SIG-M5 treated with dmso at 0.1 percent for 504 hours (cell line): ENCODE results near the gene EBF3.

Source experiments
- DNase-seq: peaks from one replicate; lab custom pipeline; 2025; ENCODE audit not compliant: unreplicated experiment; lab: John Stamatoyannopoulos, UW

The EBF3 gene

DNA sequence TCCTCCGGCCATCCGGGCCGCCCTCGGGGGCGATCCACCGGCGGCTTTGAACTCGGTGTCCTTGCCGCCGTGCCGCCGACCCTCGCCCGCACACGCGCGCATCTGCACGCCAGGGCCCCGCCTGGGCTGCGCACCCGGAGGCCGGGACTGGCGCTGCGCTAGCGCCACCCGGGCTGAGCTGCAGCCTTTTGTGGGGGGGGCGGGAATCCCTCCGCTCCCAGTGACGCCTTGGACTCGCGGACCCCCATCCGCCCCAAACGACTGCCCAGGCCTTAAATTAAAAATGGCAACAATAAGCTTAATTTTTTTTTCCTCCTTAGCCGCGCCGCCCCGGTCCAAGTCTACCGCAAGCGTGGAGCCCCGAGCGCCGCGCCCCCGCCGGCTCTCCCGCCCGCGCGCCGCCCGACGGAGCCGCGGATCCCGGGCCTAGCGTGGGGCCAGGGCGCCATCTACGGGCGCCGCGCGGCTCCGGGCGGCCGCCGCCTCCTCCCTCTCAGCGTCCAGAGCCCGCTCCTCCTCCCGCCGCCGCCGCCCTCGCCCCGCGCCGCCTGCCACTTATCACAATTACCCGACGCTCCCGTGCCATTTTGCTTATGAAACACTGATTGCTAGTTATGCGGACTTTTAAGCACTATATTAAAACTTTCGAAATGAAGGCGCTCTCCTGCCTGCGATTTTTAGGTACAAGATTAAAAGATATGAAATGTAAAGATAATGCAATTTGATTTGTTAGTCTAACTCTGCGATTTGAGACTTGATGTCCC, 7.5 kb upstream of the EBF3 start:
- DNase-seq: no peak

GRCh38 chr10:129970465-129971364, 6.6 kb upstream of the EBF3 start:
- DNase-seq: no peak

DNA sequence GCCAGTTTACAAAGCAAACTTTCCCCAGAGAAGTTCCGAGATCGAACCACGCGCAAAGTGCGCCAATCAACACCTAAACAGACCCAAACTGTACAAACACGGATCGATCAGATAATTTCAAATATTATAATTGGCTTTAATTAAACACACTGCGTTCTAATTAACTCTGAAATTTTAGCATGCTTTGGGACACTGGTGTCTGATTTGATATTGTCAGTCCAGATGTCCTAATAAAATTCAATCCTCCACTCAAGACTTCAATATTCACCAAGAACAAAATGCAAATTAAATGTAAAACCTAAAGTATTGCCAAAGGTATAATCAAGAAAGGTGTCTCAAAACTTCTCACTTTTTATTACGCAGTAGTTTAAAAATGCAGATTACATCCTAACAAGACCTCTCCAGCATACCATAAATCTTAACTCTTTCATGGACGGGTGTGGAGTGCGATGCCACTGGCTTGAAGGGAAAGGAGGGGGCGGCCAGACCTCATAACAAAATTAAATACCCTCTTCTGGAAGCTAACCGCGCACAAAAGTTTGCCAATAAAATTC, 5.9 kb upstream of the EBF3 start:
- DNase-seq: no peak

DNA sequence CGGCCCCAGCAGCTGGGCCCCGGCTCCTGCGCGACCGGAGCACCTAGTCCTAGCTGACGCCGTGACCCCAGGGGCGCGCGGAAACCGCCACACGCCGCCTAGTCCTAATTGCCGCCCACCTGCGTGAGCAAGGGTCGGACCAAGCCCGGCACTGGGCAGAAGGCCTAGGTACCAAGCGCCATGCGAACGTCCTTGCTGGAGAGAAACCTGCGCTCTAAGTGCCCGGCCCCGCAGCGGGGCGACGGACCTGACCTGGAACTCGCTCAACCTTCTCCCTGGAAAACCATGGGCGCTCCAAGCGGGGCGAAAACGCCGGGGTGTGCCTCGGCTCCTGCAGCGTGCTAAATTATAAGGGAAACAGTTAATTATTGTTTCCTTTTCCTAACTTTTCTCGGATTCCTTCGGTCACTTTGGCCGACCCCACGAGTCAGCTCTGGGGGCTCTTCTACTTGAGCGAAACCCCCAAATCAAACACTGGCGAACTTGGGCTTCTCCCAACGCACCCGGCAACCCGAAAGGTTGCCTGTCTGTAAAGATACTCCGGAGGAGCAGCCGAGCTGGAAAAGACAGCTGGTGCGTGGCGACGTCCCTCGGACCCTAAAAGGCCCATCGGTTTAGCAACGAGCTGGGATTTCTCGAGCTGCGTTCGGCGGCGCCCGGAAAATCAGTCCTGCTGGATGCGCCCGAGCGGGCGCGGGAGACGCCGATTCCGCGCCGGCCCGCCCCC, 5.3 kb upstream of the EBF3 start:
- DNase-seq: no peak

- DNase-seq: no peak
Measured at GRCh38 chr10:129968853-129969183, 4.7 kb upstream of the EBF3 start.

DNA sequence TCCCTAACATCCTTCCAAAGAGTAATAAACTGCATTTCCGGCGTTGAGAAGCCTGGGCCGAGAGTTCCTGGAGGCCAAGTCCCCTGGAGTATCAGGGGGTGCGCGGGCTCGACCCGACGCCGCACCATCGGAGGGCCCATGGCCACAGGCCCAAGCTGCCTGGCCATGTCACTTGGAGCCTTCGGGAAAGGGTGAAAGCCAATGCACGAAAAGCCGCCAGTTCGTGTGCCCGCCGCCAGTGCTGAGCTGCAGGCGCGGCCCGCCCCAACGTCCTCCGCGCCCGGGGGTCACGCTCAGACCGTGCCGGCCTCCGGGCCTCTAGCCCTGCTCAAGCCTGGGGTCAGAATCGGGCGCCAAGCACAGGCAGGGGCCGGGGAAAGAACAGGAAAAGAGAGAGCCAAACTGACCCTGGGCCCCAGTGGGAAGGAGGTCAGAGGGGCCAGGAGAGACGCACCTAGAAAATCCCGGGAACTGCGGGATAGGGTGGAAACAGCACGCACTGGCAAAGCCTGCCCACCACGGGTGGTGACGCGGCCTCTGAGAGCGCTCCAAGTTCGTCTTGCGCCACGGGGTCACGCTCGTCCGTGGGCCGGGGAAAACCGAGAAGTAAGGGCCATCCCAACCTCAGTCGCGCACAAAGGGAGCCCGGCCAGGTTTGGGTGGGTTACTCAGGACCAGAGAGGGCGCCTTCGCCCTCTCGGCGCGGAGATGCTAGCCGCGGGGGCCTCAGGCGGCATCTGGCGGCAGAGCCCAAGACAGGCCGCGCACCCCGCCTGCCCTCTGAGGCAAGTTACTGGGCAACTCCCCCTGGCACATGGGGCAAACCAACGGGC, 4.2 kb upstream of the EBF3 start:
- DNase-seq: no peak

DNA sequence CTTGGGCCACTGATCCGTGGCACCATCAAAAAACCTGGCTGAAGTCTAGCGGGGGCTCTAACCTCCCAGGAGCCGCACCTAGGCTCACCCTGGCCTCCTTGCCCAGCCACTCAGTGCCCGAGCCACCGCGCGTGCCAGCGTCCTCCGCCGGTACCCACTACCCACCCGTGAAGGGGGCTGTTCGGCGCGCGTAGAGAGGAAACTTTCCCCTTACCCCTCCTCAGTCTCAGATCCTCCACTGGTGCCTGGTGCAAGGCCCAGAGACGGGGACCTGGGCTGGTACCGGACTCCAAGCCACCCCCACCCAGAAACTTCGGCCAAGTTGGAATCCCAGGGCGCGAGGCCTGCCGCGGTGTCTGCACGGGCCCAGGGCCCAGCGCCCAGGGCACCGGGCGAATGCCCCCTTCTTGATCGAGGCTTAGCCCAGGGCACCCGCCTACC, 3.5 kb upstream of the EBF3 start:
- DNase-seq: no peak

DNA sequence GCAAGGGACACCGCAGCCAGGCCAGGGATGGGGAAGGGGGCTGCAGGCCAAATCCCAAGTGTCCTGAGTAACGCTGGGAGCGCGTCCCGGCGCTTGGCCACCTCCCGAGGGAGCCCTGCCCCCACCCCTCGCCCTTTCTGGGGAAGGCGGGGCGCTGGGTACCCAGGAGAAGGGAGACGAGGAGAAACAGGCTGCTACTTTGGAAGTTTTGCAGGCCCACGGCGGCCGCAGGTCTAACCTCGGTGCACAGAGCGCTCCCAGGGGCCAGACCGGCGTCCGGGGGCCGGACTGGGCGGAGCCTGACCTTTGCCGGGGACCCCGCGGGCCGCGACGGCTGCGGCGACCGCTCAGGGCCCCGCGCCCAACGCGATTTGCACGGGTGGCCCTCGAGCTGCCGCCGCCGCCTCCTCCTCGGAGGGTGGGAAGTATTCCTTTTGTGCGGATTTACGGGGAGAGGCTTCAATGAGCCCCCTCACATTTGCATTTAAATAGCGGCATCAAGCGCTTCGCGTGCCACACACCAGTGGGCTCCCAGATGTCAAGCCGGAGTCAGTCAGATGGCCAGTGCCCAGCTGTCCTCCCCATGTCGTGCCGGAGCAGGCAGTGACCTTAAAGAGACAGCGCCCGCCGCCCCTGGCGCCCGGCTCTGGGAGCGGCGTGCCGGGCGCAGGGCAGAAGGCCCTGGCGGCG, 3.0 kb upstream of the EBF3 start:
- DNase-seq: no peak

GRCh38 chr10:129966370-129966888, 2.4 kb upstream of the EBF3 start:
- no peak for DNase-seq

- DNase-seq: no peak
Measured at GRCh38 chr10:129965959-129966358, 1.9 kb upstream of the EBF3 start.

DNA sequence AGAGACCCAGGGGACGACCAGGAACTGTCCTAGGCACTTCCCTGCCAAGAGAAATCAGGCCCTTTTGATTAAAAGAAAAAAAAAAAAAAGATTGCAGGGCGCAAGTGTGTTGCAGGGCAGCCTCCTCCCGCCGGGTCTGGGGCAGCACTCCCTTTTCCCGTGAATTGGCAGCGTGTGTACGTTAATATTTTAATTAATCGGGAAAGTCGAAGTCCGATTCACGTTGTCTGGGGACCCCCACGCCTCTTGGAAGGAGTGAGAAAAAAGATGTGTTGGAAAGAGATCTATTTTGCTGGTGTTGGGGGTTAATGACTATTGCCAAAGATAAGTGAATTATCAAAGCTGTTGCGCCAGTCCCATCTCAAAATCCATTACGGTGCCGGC, 1.3 kb upstream of the EBF3 start:
- no peak for DNase-seq

DNA sequence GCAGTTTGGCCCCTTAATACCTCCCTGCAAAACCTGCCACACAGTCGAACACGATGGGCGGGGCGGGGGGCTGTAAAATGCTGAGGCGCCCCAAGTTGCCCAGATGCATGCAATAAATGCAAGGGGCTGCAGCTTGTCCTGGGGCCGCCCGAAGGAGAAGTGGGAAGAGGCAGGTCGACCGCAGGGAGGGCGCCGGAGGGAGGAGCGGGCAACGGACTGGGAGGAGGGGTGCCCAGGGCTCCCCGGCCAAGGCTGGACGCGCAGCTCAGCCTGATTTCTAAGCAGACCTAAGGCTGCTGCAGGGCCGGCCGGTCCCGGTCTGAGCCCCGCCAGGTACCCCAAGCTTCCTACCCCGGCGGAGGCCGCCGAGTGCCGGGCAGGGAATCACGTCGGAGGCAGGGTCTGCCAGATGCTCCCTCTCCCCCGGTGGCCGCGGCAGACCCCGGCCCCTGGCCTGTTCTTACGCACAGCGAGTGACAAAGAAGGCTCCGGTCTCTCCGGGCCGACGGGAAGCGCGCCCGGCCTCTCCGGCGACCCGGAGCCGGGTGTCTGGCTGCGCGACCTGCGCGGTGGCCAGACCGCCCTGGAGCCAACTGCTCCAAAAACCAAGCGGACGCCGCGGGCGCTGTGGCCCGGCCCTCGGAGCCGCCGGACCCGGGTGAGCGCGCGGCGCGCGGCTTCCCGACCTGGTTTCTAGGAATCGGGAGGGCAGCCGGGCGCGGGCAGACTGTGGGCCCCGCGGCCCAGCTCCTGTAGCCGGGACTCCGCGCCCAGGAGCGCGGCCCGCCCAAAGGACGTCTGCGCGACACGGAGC, 744 bp upstream of the EBF3 start:
- no peak for DNase-seq

- DNase-seq: no peak
Measured at GRCh38 chr10:129962872-129963640, 1.0 kb downstream of the EBF3 start.

DNA sequence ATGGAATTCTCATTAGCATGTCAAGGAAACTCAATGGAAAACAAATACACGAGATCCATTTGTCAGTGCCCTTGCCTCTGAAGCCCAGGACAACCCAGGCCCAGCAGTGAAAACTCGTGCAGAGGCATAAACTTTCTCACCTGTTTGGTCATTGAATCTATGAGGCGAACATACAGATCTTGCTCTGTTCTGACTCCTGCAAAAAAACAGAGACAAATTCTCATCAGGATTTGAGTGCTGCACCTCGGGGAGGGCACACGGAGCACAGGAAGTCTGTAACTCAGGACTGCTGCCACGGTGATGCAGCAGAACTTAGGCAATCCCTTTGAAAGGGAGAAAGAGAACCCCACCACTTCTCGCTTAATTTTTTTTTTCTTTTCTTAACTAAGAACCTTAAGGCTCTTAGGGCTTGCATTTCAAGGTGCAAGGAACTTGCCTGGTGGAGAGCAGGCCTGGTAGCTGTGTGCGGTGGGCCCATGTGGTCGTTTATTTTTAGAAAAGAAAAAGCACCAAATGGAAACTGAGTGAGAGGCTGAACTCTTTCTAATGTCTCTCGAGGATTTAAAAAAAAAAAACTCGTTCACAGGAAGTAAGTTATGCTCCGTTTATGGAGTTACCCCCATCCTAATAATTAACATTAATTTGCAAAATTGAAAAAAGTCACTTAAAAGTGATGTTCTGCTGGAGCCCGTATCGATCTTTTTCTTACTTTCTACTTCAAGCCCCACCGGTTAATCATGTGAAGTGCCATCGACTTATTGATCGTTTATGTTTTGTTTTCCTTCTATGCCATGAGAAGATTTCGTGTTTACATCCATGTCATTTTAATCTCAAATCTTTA, 1.8 kb downstream of the EBF3 start:
- DNase-seq: no peak

- no peak for DNase-seq
Measured at GRCh38 chr10:129961157-129961701, 2.8 kb downstream of the EBF3 start.

GRCh38 chr10:129960481-129961156, 3.5 kb downstream of the EBF3 start:
- no peak for DNase-seq
